H1 (cell line): Measurements from ENCODE around the gene GABPB1.

ENCODE experiments used
- BRCA1 ChIP-seq: IDR thresholded peaks from 2 replicates; pipeline ENCODE4 v1.6.1; 2012; ENCODE audit warnings: low read depth, low read length, improper control_type of control experiment
- CHD1 ChIP-seq: IDR thresholded peaks from 2 replicates; pipeline ENCODE4 v1.6.1; 2012; ENCODE audit warnings: low read depth, low read length, improper control_type of control experiment
- EGR1 ChIP-seq: IDR thresholded peaks from 2 replicates; pipeline ENCODE4 v1.6.1; 2011; ENCODE audit warnings: low read depth, low read length, borderline replicate concordance
- EZH2 ChIP-seq: fragments of 200-600 bp; sonication (generic); IDR thresholded peaks from 2 replicates; pipeline ENCODE4 v1.7.1; 2012; ENCODE audit warnings: low read depth, mild to moderate bottlenecking, moderate library complexity, low read length, inconsistent platforms; ENCODE audit not compliant: severe bottlenecking
- JUN ChIP-seq: IDR thresholded peaks from 2 replicates; pipeline ENCODE4 v1.6.1; 2011; ENCODE audit warnings: low read depth, mild to moderate bottlenecking, improper control_type of control experiment, low read length
- POLR2AphosphoS5 ChIP-seq: IDR thresholded peaks from 2 replicates; pipeline ENCODE4 v1.6.1; 2011; ENCODE audit warnings: low read depth, low read length
- RAD21 ChIP-seq, 2 experiments: IDR thresholded peaks in 1 of 2; conservative IDR thresholded peaks in 1 of 2; 2 replicates each; pipeline ENCODE4 v1.6.1; 2011; ENCODE audit warnings: low read depth in 2 of 2, low read length in 2 of 2, improper control_type of control experiment in 1 of 2, inconsistent platforms in 1 of 2, mild to moderate bottlenecking in 1 of 2, moderate library complexity in 1 of 2
- SP2 ChIP-seq: IDR thresholded peaks from 2 replicates; pipeline ENCODE4 v1.6.1; 2012; ENCODE audit warnings: mild to moderate bottlenecking, low read length, inconsistent platforms
- SRF ChIP-seq: IDR thresholded peaks from 2 replicates; pipeline ENCODE4 v1.6.1; 2011; ENCODE audit warnings: mild to moderate bottlenecking, low read depth, low read length, moderate library complexity
- SUZ12 ChIP-seq: fragments of 200-600 bp; sonication (generic); IDR thresholded peaks from 2 replicates; pipeline ENCODE4 v1.6.1; 2012; ENCODE audit warnings: mild to moderate bottlenecking, inconsistent platforms, low read length, moderate library complexity, mixed read lengths
- TEAD4 ChIP-seq: IDR thresholded peaks from 2 replicates; pipeline ENCODE4 v1.6.1; 2012; ENCODE audit warnings: low read depth, low read length, inconsistent platforms, mixed read lengths
- YY1 ChIP-seq: IDR thresholded peaks from 2 replicates; pipeline ENCODE4 v1.6.1; 2011; ENCODE audit warnings: low read depth, mild to moderate bottlenecking, low read length
- ZNF274 ChIP-seq: IDR thresholded peaks from 2 replicates; pipeline ENCODE4 v1.7.0; 2012; ENCODE audit warnings: low read length, borderline replicate concordance; ENCODE audit errors: extremely low read depth
- TF ChIP-seq, protein P1 (sequence below), 3 experiments: IDR thresholded peaks; 1 replicate in 2 of 3; 2 replicates in 1 of 3; pipeline versions ENCODE4 v1.5.1 to v1.6.1; 2011; ENCODE audit warnings: low read length in 3 of 3, mild to moderate bottlenecking in 3 of 3, inconsistent platforms in 2 of 3, low read depth in 1 of 3, moderate library complexity in 1 of 3; ENCODE audit not compliant: insufficient read depth in 1 of 3; ENCODE audit errors: control extremely low read depth in 1 of 3

DNA sequence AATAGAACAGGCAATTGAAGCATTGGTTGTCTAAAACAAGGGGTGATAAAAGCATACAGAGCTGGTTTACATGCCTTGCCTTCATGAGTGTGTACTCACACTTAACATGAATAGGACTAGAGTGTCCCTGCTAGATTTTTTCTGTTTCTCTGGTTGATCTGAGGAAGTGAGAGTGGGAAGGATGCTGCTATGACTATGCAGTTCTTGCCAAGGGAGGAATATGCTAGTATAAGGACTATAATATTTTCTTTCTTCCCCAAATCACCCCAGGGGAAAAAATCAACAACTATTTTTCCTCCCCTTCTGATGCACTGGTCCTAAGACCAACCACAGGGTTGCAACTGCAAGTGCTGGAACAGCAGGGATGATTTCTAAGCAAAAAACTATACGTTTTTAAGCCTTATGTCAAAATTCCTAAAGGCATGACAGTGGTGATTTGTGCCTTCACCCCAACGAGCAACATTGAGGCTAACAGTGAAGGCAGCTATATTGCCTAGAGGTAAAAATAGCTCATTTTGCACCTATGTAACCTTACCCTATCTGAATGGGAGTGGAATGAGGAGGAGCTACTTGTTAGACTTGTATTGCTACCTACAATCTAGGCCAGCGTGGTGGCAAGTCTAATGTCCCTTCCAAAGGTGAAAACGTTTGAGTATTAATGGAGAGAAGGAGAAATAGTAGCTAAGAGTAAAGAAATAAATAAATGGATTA lies 35.7 kb upstream of the GABPB1 start:
- TF ChIP-seq EZH2, result no peak
- TF ChIP-seq, protein P1, sequence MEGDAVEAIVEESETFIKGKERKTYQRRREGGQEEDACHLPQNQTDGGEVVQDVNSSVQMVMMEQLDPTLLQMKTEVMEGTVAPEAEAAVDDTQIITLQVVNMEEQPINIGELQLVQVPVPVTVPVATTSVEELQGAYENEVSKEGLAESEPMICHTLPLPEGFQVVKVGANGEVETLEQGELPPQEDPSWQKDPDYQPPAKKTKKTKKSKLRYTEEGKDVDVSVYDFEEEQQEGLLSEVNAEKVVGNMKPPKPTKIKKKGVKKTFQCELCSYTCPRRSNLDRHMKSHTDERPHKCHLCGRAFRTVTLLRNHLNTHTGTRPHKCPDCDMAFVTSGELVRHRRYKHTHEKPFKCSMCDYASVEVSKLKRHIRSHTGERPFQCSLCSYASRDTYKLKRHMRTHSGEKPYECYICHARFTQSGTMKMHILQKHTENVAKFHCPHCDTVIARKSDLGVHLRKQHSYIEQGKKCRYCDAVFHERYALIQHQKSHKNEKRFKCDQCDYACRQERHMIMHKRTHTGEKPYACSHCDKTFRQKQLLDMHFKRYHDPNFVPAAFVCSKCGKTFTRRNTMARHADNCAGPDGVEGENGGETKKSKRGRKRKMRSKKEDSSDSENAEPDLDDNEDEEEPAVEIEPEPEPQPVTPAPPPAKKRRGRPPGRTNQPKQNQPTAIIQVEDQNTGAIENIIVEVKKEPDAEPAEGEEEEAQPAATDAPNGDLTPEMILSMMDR (IDR thresholded peaks at IDR 0.05; ENCODE audit: control extremely low read depth in 1 of 3, insufficient read depth in 1 of 3, low read depth in 1 of 3, low read length in 3 of 3), result no peak
- TF ChIP-seq BRCA1, result no peak
- TF ChIP-seq TEAD4, result no peak
- TF ChIP-seq SUZ12, result no peak
- no peak for TF ChIP-seq SP2
- no peak for TF ChIP-seq YY1
- no peak for TF ChIP-seq ZNF274
- no peak for TF ChIP-seq EGR1
- TF ChIP-seq JUN, result no peak
- no peak for TF ChIP-seq RAD21 (IDR thresholded peaks at IDR 0.05 in 1 of 2, conservative IDR thresholded peaks at IDR 0.05 in 1 of 2; ENCODE audit: low read depth in 2 of 2, low read length in 2 of 2)
- no peak for TF ChIP-seq CHD1
- no peak for TF ChIP-seq POLR2AphosphoS5
- TF ChIP-seq SRF, result no peak
